Measurements from ENCODE around the gene HAUS5.

DNA sequence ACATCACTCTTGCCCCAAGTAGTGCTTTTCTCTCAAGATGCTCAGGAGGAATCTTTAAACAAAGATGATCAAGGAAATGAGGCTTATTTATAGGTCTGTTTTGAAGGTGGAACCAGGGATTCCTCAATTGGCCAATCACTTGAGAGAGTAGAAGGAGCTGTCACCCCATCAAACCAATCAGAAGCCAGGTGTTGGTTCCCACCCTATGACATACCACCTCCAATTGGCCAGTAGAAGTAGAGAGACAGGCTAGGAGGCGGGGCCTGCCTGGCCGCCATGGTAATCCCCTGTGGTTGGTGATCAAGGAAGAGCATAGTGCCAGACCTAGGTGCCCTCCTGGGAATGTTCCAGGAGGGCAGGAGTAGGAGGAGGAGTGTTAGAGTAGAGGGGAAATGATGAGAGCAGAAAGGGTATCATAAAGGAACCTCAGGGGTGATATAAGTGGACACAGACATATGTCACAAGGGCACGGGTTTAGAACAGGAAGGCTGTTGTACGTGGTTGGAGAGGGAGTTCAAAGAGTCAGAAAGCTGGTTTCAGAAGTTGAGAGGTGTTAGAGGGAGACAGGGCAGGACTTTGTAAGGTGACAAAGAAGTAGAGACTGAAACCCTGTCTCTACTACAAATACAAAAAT is 16.1 kb upstream of the HAUS5 start:
- no peak for TF ChIP-seq EZH2 (IDR thresholded peaks at IDR 0.05; ENCODE audit: low read length, unreplicated experiment)
- no peak for TF ChIP-seq CTCF (conservative IDR thresholded peaks at IDR 0.05; ENCODE audit: low read depth, low read length)
- no peak for TF ChIP-seq EZH2phosphoT487 (IDR thresholded peaks at IDR 0.05; ENCODE audit: borderline replicate concordance, low read length)

Data from PC-3 (cell line).